ENCODE results near the gene HGF.

Gene HGF

GRCh38 chr7:81753392-81753791, 16.5 kb downstream of the HGF start:
- Mint-ChIP-seq H3K36me3 (ENCODE audit: low read depth) (peaks cover 17% of the 10 kb centered on the region), H3K27me3 (ENCODE audit: low read depth) (no peaks in the 10 kb centered on the region), H3K9me3 (no peaks in the 10 kb centered on the region), H3K4me3 (no peak overlapping the region), H3K4me1 (no peaks in the 10 kb centered on the region), H3K27ac (no peak overlapping the region)
- TF ChIP-seq CTCF (IDR thresholded peaks at IDR 0.05; ENCODE audit: unreplicated experiment in 3 of 3), result no peak

GRCh38 chr7:81752318-81752714, 17.5 kb downstream of the HGF start:
- no peak for TF ChIP-seq CTCF (IDR thresholded peaks at IDR 0.05; ENCODE audit: unreplicated experiment in 3 of 3)
- no peak overlapping the region for H3K4me3 Mint-ChIP-seq
- H3K9me3 Mint-ChIP-seq, result no peaks in the 10 kb centered on the region
- H3K27ac Mint-ChIP-seq, result no peak overlapping the region
- peaks cover 17% of the 10 kb centered on the region for H3K36me3 Mint-ChIP-seq (ENCODE audit: low read depth)
- no peaks in the 10 kb centered on the region for H3K4me1 Mint-ChIP-seq
- H3K27me3 Mint-ChIP-seq (ENCODE audit: low read depth), result no peaks in the 10 kb centered on the region

- H3K27me3 Mint-ChIP-seq (ENCODE audit: low read depth), result no peaks in the 10 kb centered on the region
- H3K36me3 Mint-ChIP-seq (ENCODE audit: low read depth), result peaks cover 16% of the 10 kb centered on the region
- no peak overlapping the region for H3K4me3 Mint-ChIP-seq
- H3K27ac Mint-ChIP-seq, result no peak overlapping the region
- H3K9me3 Mint-ChIP-seq, result no peaks in the 10 kb centered on the region
- H3K4me1 Mint-ChIP-seq, result no peaks in the 10 kb centered on the region
- TF ChIP-seq CTCF (IDR thresholded peaks at IDR 0.05; ENCODE audit: unreplicated experiment in 3 of 3), result no peak
These were observed 18.1 kb downstream of the HGF start for GRCh38 chr7:81751619-81752317.

- no peak for TF ChIP-seq CTCF (IDR thresholded peaks at IDR 0.05; ENCODE audit: unreplicated experiment in 3 of 3)
- H3K27me3 Mint-ChIP-seq (ENCODE audit: low read depth), result no peaks in the 10 kb centered on the region
- H3K27ac Mint-ChIP-seq, result no peak overlapping the region
- H3K9me3 Mint-ChIP-seq, result no peaks in the 10 kb centered on the region
- no peak overlapping the region for H3K4me3 Mint-ChIP-seq
- H3K36me3 Mint-ChIP-seq (ENCODE audit: low read depth), result no peaks in the 10 kb centered on the region
- no peaks in the 10 kb centered on the region for H3K4me1 Mint-ChIP-seq
These were observed 24.2 kb downstream of the HGF start for GRCh38 chr7:81745637-81746036.

GRCh38 chr7:81744389-81744788, 25.5 kb downstream of the HGF start:
- Mint-ChIP-seq H3K36me3 (ENCODE audit: low read depth) (no peaks in the 10 kb centered on the region), H3K4me1 (no peaks in the 10 kb centered on the region), H3K9me3 (no peaks in the 10 kb centered on the region), H3K27me3 (ENCODE audit: low read depth) (no peaks in the 10 kb centered on the region), H3K4me3 (no peak overlapping the region), H3K27ac (no peak overlapping the region)
- TF ChIP-seq CTCF (IDR thresholded peaks at IDR 0.05; ENCODE audit: unreplicated experiment in 3 of 3), result no peak

- no peak for TF ChIP-seq CTCF (IDR thresholded peaks at IDR 0.05; ENCODE audit: unreplicated experiment in 3 of 3)
- Mint-ChIP-seq H3K27me3 (ENCODE audit: low read depth) (no peaks in the 10 kb centered on the region), H3K36me3 (ENCODE audit: low read depth) (no peaks in the 10 kb centered on the region), H3K4me1 (no peaks in the 10 kb centered on the region), H3K27ac (no peak overlapping the region), H3K9me3 (no peaks in the 10 kb centered on the region), H3K4me3 (no peak overlapping the region)
These were observed 26.2 kb downstream of the HGF start for GRCh38 chr7:81743665-81744064.
